Esophagus (tissue), 2 donors: ENCODE results near the gene TM6SF1. TPM values are rescaled to one million over a fixed set of nuclear protein-coding genes. Genes with fewer than 3 reads are reported as not detected.
"Not testable (repeated sequence)": the region's sequence is repeated elsewhere in the genome, so short reads cannot be mapped to it uniquely, and the experiment has no call there.

ENCODE experiments used
- H3K27ac ChIP-seq, 2 donors: one replicate each; pipeline ENCODE4 v1.5.1; 2013; ENCODE audit warnings: low read depth in 2 of 2, mild to moderate bottlenecking in 2 of 2, inconsistent platforms in 1 of 2, low read length in 1 of 2, moderate library complexity in 1 of 2
- H3K27me3 ChIP-seq, 2 donors: one replicate each; pipeline ENCODE4 v1.6.1; 2013; ENCODE audit warnings: low read length in 2 of 2, control low read depth in 1 of 2, mild to moderate bottlenecking in 1 of 2; ENCODE audit not compliant: insufficient read depth in 2 of 2, control insufficient read depth in 1 of 2
- H3K36me3 ChIP-seq, 2 donors: one replicate each; pipeline ENCODE4 v1.6.1; 2013; ENCODE audit warnings: low read length in 1 of 2; ENCODE audit not compliant: control insufficient read depth in 2 of 2, insufficient read depth in 2 of 2
- H3K4me1 ChIP-seq, 2 donors: one replicate each; pipeline ENCODE4 v1.6.1; 2013; ENCODE audit warnings: low read length in 1 of 2; ENCODE audit not compliant: control insufficient read depth in 2 of 2, insufficient read depth in 2 of 2
- H3K4me3 ChIP-seq, 2 donors: one replicate each; pipeline ENCODE4 v1.5.1; 2013; ENCODE audit warnings: low read length in 2 of 2, mild to moderate bottlenecking in 2 of 2, low read depth in 1 of 2, moderate library complexity in 1 of 2
- H3K9me3 ChIP-seq, 2 donors: one replicate each; pipeline ENCODE4 v1.6.1; 2013; ENCODE audit warnings: mild to moderate bottlenecking in 2 of 2, low read depth in 1 of 2, low read length in 1 of 2, moderate library complexity in 1 of 2; ENCODE audit not compliant: control insufficient read depth in 2 of 2, insufficient read depth in 1 of 2
- WGBS, 2 donors: extraction: QIAGEN DNeasy Blood & Tissue Kit; methylation state at CpG; one replicate each; pipeline ENCODE4 v1.1.7; 2013; 5-methylcytosine and 5-hydroxymethylcytosine counted together
- polyA plus RNA-seq, 2 donors: library from polyadenylated mRNA; stranded (reverse); fragments of 200-250 nt; gene quantifications; one replicate each; pipeline ENCODE4 v1.2.3, GENCODE V29; 2013
- donor health status: healthy with polysubstance abuse.
- donor health status: Bipolar disorder and iron deficiency.

Gene TM6SF1
- polyA plus RNA-seq, 2 donors: 0.75 to 1.1 TPM

GRCh38 chr15:83085864-83086552 is 21.4 kb upstream of the TM6SF1 start:
- 90 to 92% methylated on average over 8 of the region's 8 CpGs for WGBS, 2 donors
- not testable (repeated sequence) for H3K27ac ChIP-seq, H3K27me3 ChIP-seq, H3K36me3 ChIP-seq, H3K9me3 ChIP-seq, H3K4me3 ChIP-seq, H3K4me1 ChIP-seq

- H3K27me3 ChIP-seq: no peaks in the 10 kb centered on the region
- H3K4me1 ChIP-seq: no peaks in the 10 kb centered on the region
- no peak overlapping the region for H3K4me3 ChIP-seq
- 60 to 73% methylated on average over 2 of the region's 2 CpGs for whole genome bisulfite sequencing, 2 donors
- no peaks in the 10 kb centered on the region for H3K36me3 ChIP-seq
- H3K27ac ChIP-seq: no peak overlapping the region
- H3K9me3 ChIP-seq: no peaks in the 10 kb centered on the region
Observed at GRCh38 chr15:83087576-83087975, 19.9 kb upstream of the TM6SF1 start.

- H3K9me3 ChIP-seq: no peaks in the 10 kb centered on the region
- 75 to 81% methylated on average over 2 of the region's 2 CpGs for WGBS, 2 donors
- H3K4me1 ChIP-seq: no peaks in the 10 kb centered on the region
- H3K36me3 ChIP-seq: no peaks in the 10 kb centered on the region
- no peak overlapping the region for H3K4me3 ChIP-seq
- no peak overlapping the region for H3K27ac ChIP-seq
- H3K27me3 ChIP-seq: no peaks in the 10 kb centered on the region
Observed at GRCh38 chr15:83088876-83089275, 18.6 kb upstream of the TM6SF1 start.

- no peaks in the 10 kb centered on the region for H3K36me3 ChIP-seq
- H3K27me3 ChIP-seq: no peaks in the 10 kb centered on the region
- no peak overlapping the region for H3K27ac ChIP-seq
- H3K9me3 ChIP-seq: no peaks in the 10 kb centered on the region
- H3K4me1 ChIP-seq: no peaks in the 10 kb centered on the region
- no peak overlapping the region for H3K4me3 ChIP-seq
- WGBS, 2 donors: 59 to 62% methylated on average over 4 of the region's 4 CpGs
Observed at GRCh38 chr15:83090465-83090864, 17.0 kb upstream of the TM6SF1 start.

- not testable (repeated sequence) for H3K36me3 ChIP-seq, H3K9me3 ChIP-seq, H3K4me3 ChIP-seq, H3K27ac ChIP-seq, H3K27me3 ChIP-seq, H3K4me1 ChIP-seq
- WGBS, 2 donors: 87 to 90% methylated on average over 3 of the region's 3 CpGs
Observed at GRCh38 chr15:83091965-83092308, 15.5 kb upstream of the TM6SF1 start.

- 66 to 75% methylated on average over 4 of the region's 4 CpGs for WGBS, 2 donors
- H3K4me1 ChIP-seq: no peaks in the 10 kb centered on the region
- no peaks in the 10 kb centered on the region for H3K27me3 ChIP-seq
- H3K27ac ChIP-seq: no peak overlapping the region
- H3K9me3 ChIP-seq: peaks cover 0 to 3% of the 10 kb centered on the region in 2 donors
- H3K4me3 ChIP-seq: no peak overlapping the region
- no peaks in the 10 kb centered on the region for H3K36me3 ChIP-seq
Observed at GRCh38 chr15:83092309-83092976, 15.0 kb upstream of the TM6SF1 start.

- no peak overlapping the region for H3K27ac ChIP-seq
- H3K9me3 ChIP-seq: peaks cover 0 to 4% of the 10 kb centered on the region in 2 donors
- no peaks in the 10 kb centered on the region for H3K27me3 ChIP-seq
- no peak overlapping the region for H3K4me3 ChIP-seq
- H3K4me1 ChIP-seq: no peaks in the 10 kb centered on the region
- WGBS, 2 donors: 76 to 78% methylated on average over 5 of the region's 5 CpGs
- no peaks in the 10 kb centered on the region for H3K36me3 ChIP-seq
Observed at GRCh38 chr15:83094583-83094982, 12.9 kb upstream of the TM6SF1 start.

- Histone ChIP-seq H3K36me3 (no peaks in the 10 kb centered on the region), H3K27ac (no peak overlapping the region), H3K4me3 (no peak overlapping the region), H3K27me3 (no peaks in the 10 kb centered on the region), H3K9me3 (peaks cover 2 to 4% of the 10 kb centered on the region in 2 donors), H3K4me1 (no peaks in the 10 kb centered on the region)
Observed at GRCh38 chr15:83098079-83098478, 9.4 kb upstream of the TM6SF1 start.

- H3K27me3 ChIP-seq: no peaks in the 10 kb centered on the region
- H3K4me1 ChIP-seq: no peaks in the 10 kb centered on the region
- no peaks in the 10 kb centered on the region for H3K36me3 ChIP-seq
- H3K27ac ChIP-seq: no peak overlapping the region
- H3K9me3 ChIP-seq: peaks cover 2 to 4% of the 10 kb centered on the region in 2 donors
- 68 to 92% methylated on average over 2 of the region's 2 CpGs for WGBS, 2 donors
- H3K4me3 ChIP-seq: no peak overlapping the region
Observed at GRCh38 chr15:83099290-83099689, 8.2 kb upstream of the TM6SF1 start.

- Histone ChIP-seq H3K4me3 (no peak overlapping the region), H3K27ac (no peak overlapping the region), H3K36me3 (no peaks in the 10 kb centered on the region), H3K9me3 (peaks cover 2 to 4% of the 10 kb centered on the region in 2 donors), H3K27me3 (no peaks in the 10 kb centered on the region), H3K4me1 (no peaks in the 10 kb centered on the region)
- 47 to 62% methylated on average over 2 of the region's 2 CpGs for WGBS, 2 donors
Observed at GRCh38 chr15:83100097-83100646, 7.3 kb upstream of the TM6SF1 start.
